Measurements from ENCODE around the gene KDM2B.

GRCh38 chr12:121618659-121619233 lies 37.9 kb upstream of the KDM2B start:
- TF ChIP-seq CTCF (IDR thresholded peaks at IDR 0.05; ENCODE audit: low read depth, low read length, poor library complexity, severe bottlenecking) = no peak
- TF ChIP-seq EZH2phosphoT487 (IDR thresholded peaks at IDR 0.05; ENCODE audit: borderline replicate concordance, low read length) = no peak

All from DOHH2 (cell line).